Measurements from ENCODE around the gene IL13.

Gene IL13

GRCh38 chr5:132673488-132673887, 15.5 kb downstream of the IL13 start:
- DNase-seq, result no peak

GRCh38 chr5:132673939-132674630, 16.1 kb downstream of the IL13 start, which contains the start of gene IL4:
IL4 (plus strand) TSS chr5:132673989; CDS start chr5:132674051, 62 bp downstream.
- DNase-seq, result no peak

- DNase-seq, result no peak
Observed at GRCh38 chr5:132674671-132675506, 16.9 kb downstream of the IL13 start.

GRCh38 chr5:132675936-132676689, 18.1 kb downstream of the IL13 start:
- no peak for DNase-seq

- no peak for DNase-seq
Observed at GRCh38 chr5:132677191-132677590, 19.2 kb downstream of the IL13 start.

GRCh38 chr5:132677682-132678400, 19.9 kb downstream of the IL13 start:
- DNase-seq, result no peak

GRCh38 chr5:132678735-132679134, 20.8 kb downstream of the IL13 start:
- DNase-seq, result no peak

- no peak for DNase-seq
Observed at GRCh38 chr5:132679166-132679565, 21.2 kb downstream of the IL13 start.

GRCh38 chr5:132679717-132680380, 21.9 kb downstream of the IL13 start:
- no peak for DNase-seq

- no peak for DNase-seq
Observed at GRCh38 chr5:132680780-132681475, 23.0 kb downstream of the IL13 start.

- DNase-seq, result no peak
Observed at GRCh38 chr5:132681476-132681831, 23.5 kb downstream of the IL13 start.

GRCh38 chr5:132681983-132682382, 24.0 kb downstream of the IL13 start:
- DNase-seq, result no peak

GRCh38 chr5:132684491-132684890, 26.5 kb downstream of the IL13 start:
- DNase-seq, result no peak

GRCh38 chr5:132684922-132685720, 27.1 kb downstream of the IL13 start:
- DNase-seq, result no peak

GRCh38 chr5:132686193-132686592, 28.2 kb downstream of the IL13 start:
- no peak for DNase-seq

- peak; percentile 11 for DNase-seq
Observed at GRCh38 chr5:132687995-132688394, 30.0 kb downstream of the IL13 start.

- no peak for DNase-seq
Observed at GRCh38 chr5:132688536-132689339, 30.8 kb downstream of the IL13 start.

GRCh38 chr5:132689513-132689912, 31.5 kb downstream of the IL13 start:
- no peak for DNase-seq

- no peak for DNase-seq
Observed at GRCh38 chr5:132690156-132690555, 32.2 kb downstream of the IL13 start.

Data from T-helper 9 cell (primary cell).